Esophagus muscularis mucosa (tissue), 3 donors: ENCODE results near the gene SLC24A4.

Source experiments
- CTCF ChIP-seq, 3 experiments: fragments of 200-600 bp in 2 of 3; fragments of 450-650 bp in 1 of 3; sonication (generic) in 2 of 3; IDR thresholded peaks; one replicate each; pipeline ENCODE4 v1.5.1; 2017 to 2019; ENCODE audit warnings: antibody characterized with exemption in 3 of 3, mild to moderate bottlenecking in 2 of 3, moderate library complexity in 1 of 3
- POLR2A ChIP-seq: fragments of 450-650 bp; IDR thresholded peaks from one replicate; pipeline ENCODE4 v1.6.1; 2017; ENCODE audit warnings: antibody characterized with exemption, moderate library complexity, mild to moderate bottlenecking, low read depth

GRCh38 chr14:92489394-92490238 lies 166.7 kb downstream of the SLC24A4 start:
- TF ChIP-seq CTCF (IDR thresholded peaks at IDR 0.05), result no peak
- no peak for TF ChIP-seq POLR2A
